NCI-H1694 treated with DMSO at 0.1 percent for 48 hours (cell line): ENCODE data around the gene HMBS.

Experiments used
- DNase-seq: peaks from one replicate; lab custom pipeline; 2025; lab: John Stamatoyannopoulos, UW

The HMBS gene

DNA sequence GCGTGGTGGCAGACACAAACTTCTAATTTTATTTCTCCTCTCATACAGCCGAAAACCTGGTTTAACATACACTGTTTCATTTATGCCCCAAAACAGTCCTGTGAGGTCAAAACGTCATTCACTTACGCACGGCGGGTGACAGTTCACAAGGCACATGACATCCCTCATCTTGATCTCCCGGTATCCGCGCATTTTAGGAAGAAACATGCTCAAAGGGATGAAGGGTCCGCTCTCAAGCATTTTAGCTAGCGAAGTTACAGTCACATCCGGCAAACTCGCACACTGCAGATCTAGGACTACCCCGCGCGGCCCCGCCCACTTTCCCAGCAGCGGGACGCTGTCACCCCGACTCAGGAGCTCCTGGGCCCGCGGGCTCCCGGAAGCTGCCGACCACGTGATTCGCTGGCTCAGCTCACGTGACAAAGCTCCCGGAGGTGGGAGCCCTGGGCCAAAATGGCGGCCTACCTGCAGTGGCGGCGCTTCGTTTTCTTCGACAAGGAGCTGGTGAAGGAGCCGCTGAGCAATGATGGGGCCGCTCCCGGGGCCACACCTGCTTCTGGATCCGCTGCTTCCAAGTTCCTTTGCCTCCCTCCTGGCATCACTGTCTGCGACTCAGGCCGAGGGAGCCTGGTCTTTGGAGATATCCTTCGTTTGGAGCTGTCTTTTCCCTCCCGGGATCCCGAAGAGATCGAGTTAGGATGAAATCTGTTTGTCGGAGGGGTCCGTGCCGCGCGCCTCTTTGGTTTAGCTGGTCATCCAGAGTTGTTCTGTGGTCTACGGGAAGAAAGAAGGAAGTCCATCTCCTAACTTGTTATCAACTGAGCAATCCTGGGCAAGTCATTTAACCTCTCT is 17.1 kb upstream of the HMBS start, which contains the start of gene VPS11:
VPS11 (plus strand) TSS at position 448 of the 852 bp plus-strand sequence; CDS start at position 454, 6 bp downstream.
- peak; percentile 43 for DNase-seq

DNA sequence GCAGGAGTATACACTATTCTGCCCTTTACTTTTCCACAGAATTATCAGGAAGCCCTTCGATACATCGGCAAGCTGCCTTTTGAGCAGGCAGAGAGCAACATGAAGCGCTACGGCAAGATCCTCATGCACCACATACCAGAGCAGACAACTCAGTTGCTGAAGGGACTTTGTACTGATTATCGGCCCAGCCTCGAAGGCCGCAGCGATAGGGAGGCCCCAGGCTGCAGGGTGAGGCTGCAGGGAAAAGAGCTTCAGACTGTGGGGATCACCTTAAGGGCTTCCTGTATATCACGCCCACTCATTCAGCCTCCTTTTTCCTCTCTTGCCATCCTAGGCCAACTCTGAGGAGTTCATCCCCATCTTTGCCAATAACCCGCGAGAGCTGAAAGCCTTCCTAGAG is 6.8 kb upstream of the HMBS start:
- DNase-seq: no peak

DNA sequence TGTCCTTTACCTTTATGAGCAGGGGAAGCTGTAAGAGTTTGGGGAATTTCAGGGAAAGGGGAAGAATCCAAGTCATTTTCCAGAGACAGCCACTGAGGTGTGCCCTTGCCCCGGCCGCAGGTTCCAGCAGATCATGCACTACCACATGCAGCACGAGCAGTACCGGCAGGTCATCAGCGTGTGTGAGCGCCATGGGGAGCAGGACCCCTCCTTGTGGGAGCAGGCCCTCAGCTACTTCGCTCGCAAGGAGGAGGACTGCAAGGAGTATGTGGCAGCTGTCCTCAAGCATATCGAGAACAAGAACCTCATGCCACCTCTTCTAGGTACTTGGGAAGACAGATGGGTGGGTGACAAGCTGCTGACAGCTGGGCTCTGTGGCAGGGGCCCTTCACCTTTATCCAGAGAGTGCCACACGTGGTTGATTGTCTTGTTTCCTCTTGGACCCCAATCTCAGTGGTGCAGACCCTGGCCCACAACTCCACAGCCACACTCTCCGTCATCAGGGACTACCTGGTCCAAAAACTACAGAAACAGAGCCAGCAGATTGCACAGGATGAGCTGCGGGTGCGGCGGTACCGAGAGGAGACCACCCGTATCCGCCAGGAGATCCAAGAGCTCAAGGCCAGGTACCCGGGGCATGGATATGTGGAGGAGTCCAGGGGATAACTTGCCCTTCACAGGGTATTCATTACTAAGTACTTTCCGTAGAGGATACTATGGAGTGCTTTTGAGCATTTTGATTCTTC is 5.8 kb upstream of the HMBS start:
- DNase-seq: no peak

DNA sequence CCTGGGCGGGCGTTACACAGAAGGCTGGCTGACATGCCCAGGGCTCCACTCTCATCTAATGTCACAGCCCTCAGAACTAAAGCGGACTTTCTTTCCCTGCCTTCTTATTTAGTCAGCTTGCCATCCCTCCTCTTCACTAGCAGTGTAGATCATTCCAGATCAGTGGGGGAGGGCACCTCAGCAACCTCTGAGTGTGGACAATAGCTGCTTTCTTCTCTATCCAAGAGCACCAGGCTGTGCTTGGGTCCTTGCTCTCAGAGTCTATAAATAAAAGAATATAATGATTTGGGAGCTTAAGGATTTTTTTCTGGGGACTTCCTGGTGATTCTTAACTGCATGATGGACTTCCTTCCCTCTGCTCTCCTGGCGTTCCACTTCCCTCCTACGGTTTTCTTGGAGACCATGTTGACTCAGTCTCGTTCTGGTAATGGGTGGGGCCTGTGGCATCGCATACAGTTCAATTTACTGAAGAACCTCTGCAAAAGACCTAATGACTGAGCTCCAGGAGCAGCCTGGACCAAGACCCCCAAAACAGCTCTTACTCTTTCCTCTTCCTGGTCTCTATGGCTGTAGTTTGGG is 2.9 kb upstream of the HMBS start:
- DNase-seq: no peak

DNA sequence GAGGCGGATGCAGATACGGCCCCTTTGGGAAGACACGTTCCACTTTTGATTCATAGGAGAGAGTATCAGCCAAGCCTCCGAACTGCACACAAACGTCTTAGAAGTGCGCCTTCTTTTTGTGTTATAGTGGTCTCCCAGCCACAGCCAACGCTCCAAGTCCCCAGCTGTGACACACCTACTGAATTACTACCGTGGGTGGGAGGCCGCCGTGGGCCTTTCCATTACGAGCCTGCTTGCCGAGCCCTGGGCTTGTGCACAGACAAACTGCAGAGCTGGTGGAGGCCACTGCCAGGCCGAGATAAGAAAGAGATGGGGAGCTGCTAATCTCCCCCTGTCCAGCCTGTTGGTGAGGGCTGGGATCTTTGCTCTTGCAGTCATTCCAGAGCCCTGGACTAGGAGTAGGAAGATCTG is 761 bp downstream of the HMBS start:
- no peak for DNase-seq

DNA sequence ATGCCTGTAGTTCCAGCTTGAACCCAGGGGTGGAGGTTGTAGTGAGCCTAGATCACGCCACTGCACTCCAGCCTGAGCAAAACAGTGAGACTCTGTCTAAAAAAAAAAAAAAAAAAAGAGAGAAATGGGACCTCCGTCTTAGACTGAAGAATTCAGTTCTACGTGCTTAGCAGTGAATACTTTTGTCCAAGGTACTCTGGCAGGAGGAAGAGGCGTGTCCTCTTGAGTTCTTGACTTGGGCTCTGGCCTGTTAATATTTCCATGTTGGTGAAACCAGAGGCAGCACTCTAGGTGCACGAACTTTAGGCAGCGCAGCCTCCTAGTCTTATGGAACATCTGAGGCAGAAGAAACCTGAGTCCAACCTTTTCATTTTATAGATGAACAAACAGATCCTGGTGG is 2.4 kb downstream of the HMBS start:
- DNase-seq: no peak

DNA sequence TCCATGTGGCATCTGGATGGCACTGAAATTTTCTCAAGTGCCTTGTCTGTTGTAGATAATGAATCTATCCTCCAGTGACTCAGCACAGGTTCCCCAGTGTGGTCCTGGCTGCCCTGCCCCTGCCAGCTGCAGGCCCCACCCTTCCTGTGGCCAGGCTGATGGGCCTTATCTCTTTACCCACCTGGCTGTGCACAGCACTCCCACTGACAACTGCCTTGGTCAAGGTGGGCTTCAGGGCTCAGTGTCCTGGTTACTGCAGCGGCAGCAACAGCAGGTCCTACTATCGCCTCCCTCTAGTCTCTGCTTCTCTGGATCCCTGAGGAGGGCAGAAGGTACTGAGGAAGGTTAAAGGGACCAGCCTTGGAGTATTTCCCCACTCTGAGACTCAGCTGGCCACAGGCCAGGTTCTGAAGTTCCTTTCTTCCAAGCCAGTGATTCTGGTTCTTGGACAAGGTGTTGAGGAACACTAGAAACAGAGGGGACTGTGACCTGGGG is 3.1 kb downstream of the HMBS start:
- no peak for DNase-seq

DNA sequence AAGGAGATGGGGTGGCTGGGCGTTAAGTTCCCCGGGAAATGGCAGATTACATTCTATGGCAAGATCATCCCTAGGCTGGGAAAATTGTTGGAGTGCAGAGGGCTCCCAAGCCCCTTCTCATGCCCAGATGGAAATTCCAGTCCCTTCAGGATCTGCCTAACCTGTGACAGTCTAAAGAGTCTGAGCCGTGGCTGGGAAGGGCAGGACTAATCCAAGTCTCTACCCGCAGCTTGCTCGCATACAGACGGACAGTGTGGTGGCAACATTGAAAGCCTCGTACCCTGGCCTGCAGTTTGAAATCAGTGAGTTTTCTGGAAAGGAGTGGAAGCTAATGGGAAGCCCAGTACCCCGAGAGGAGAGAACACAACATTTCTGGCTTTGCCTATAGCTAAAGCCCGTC is 3.7 kb downstream of the HMBS start:
- no peak for DNase-seq

DNA sequence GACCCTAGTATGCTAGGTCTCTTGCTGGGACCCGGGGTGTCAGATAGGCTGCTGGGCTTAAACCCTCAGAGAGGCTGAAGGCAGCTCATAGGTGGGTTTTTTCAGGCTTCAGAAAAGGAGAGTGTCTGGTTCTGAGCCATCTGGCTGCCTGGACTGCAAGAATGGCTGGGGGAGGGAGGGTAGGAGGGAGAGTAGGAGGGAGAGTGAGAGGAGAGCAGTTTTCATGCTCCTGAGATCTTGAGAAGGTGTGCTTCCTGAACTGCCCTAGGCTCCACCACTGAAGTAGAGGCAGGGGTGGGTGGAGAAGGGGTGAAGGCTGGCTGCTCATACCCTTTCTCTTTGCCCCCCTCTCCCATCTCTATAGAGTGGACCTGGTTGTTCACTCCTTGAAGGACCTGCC is 4.6 kb downstream of the HMBS start:
- DNase-seq: no peak

DNA sequence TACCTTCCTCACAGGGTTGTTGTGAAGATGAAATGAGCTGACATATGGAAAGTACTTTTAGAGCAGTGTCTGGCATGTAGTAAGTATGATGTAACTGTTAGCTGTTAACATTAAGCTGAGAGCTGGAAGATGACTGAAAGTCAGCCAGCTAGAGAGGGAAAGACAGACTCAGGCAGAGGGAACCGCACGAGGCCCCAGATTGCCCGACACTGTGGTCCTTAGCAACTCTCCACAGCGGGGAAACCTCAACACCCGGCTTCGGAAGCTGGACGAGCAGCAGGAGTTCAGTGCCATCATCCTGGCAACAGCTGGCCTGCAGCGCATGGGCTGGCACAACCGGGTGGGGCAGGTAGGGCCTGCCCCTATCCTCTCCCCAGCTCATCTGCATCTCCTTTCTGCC is 6.5 kb downstream of the HMBS start:
- no peak for DNase-seq

DNA sequence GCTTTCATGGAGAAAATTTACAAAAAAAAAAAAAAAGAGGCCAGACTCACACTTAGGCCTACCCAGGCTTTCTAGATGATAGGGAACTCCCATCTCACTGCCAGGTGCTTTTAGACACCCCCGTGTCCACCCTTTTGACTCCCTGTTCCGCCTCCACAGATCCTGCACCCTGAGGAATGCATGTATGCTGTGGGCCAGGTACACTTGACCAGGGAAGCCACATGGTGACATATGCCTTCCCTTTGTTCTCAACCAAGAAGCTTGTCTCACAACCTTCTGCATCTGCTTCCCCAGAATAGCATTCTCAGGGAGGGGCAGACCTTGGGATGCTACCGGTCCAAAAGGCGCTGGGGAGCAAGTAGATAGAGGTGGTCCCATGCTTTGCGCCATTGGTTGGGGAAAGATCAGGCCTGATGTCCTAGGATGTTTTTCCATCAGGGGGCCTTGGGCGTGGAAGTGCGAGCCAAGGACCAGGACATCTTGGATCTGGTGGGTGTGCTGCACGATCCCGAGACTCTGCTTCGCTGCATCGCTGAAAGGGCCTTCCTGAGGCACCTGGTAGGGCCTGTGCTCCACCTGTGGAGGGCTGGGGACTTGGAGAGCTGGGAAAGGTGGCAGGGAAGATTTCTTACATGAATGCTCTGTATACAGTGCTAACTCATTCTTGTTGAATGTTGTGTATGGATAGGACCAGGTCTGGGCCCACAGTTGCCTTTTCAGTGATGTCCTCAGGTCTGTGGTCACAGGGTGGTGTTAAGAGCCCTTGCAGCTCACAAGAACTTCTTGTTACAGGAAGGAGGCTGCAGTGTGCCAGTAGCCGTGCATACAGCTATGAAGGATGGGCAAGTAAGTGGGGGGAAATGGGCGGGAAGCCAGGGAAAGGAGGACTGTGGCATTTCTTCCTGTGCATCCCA is 7.5 kb downstream of the HMBS start:
- no peak for DNase-seq

DNA sequence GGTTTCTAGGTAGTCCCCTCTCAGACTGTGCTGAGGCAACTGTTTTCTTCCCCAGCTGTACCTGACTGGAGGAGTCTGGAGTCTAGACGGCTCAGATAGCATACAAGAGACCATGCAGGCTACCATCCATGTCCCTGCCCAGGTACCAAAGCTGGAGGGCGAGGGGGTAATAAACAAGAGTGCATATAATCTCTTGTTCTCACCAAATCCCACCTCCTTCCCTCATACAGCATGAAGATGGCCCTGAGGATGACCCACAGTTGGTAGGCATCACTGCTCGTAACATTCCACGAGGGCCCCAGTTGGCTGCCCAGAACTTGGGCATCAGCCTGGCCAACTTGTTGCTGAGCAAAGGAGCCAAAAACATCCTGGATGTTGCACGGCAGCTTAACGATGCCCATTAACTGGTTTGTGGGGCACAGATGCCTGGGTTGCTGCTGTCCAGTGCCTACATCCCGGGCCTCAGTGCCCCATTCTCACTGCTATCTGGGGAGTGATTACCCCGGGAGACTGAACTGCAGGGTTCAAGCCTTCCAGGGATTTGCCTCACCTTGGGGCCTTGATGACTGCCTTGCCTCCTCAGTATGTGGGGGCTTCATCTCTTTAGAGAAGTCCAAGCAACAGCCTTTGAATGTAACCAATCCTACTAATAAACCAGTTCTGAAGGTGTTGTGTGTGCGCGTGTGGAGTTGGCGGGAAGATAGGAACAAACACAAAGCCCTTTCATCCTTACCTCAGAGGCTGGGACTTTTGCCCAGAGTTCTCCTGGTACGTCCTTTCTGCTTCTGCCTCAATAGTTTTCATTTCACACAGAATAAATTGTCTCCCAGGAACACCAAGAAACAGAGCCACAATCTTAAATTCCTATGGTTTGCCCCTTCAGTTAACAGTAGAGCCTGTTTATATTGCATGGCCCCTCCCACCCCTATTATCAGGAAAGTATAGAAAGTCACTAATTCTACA is 8.5 kb downstream of the HMBS start:
- DNase-seq: no peak

DNA sequence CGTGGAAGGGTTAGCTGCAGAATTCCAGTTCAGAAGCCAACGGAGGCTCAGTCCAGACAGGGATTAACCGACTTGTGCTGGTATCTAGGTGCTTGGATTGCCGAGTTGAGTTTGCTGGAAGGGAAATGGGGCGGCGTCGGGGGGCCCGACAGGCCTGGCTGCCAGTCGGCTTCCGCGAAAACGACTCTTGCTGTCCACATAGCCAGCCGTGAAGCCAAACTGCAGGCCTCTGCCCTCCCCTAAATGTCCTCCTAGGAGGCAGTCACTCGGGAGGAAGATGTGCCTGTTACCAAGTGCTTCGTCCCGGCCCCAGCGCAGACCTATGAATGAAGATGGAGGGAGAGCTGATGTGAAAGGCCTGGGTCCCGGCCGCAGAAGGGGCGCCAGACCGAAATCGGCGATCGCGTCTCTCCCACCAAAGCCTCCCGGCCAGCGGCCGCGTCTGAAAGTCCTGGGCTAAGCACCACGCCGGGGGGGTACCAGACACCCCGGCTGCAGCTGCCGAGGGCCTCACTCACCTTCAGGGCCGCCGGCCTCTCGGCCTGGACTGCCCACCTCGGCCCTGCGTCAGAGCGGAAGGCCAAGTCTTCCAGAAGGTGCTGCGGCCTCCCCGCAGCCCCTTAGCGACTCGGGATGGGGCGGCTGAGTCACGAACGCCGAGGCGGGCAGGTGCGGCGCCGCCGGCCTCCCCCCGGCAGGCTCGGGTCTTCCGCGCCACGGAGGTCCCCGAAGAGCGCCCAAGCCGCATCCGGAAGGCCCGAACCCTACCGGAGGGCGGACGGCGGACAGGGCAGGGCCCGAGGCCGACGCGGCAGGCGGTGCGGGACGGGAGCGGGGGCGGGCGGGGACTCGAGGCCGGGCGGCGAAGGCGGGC is 9.5 kb downstream of the HMBS start:
- no peak for DNase-seq

DNA sequence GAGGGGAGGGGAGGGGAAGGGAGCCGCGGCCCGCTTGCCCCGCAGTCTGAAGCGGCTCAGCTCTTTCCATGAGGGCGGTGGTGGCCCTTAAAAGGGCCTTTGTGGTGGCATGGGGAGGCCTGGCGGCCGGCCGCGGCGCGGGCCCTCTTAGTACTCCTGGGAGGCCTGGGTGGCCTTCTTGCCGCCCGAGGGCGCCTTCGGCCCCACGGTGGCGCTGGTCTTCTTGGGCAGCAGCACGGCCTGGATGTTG is 10.1 kb downstream of the HMBS start:
- no peak for DNase-seq

DNA sequence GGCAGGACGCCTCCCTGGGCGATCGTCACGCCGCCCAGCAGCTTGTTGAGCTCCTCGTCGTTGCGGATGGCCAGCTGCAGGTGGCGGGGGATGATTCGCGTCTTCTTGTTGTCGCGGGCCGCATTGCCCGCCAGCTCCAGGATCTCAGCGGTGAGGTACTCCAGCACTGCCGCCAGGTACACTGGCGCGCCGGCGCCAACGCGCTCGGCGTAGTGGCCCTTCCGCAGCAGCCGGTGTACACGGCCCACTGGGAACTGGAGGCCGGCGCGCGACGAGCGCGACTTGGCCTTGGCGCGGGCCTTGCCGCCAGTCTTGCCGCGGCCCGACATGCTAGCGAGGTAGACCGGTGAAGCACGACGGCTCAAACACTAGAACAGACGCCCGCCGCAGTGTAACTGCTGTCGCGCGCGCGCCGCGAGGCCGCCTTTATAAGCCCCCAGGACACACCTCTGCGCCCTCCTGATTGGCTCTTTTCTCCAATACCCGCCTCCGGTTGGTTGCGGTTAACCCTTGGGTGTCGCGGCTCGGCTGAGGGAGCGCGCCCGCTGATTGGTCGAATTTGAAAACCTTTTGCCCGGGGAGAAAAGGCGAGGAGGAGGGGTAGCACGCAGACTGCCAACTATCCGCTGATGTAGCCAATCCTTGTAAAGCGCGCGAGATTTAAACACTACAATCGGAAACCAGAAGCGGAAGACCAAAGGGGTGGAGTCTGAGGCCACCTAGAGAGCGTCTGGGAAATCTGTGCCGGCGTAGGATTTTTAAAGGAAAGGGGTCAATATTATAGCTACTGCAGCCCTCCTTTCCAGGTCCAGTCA is 10.6 kb downstream of the HMBS start:
- DNase-seq: peak; percentile 87

DNA sequence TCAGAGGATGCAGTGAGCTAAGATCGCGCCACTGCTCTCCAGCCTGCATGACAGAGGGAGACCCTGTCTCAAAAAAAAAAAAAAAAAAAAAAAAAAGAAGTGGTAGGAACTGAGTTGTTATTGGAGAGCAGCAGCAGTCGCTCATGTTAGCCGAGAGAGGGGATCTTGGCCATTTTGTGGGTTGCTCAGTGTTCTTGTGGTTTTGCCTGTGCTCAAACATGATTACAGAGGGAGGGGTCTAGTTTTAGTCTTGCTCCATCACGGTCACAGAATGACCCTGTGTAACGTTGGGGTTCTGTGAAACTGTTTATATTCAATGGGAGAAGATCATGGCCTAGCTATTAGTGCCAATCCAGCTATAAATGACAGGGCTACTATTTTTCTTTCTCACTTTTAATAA is 15.0 kb downstream of the HMBS start:
- DNase-seq: no peak

DNA sequence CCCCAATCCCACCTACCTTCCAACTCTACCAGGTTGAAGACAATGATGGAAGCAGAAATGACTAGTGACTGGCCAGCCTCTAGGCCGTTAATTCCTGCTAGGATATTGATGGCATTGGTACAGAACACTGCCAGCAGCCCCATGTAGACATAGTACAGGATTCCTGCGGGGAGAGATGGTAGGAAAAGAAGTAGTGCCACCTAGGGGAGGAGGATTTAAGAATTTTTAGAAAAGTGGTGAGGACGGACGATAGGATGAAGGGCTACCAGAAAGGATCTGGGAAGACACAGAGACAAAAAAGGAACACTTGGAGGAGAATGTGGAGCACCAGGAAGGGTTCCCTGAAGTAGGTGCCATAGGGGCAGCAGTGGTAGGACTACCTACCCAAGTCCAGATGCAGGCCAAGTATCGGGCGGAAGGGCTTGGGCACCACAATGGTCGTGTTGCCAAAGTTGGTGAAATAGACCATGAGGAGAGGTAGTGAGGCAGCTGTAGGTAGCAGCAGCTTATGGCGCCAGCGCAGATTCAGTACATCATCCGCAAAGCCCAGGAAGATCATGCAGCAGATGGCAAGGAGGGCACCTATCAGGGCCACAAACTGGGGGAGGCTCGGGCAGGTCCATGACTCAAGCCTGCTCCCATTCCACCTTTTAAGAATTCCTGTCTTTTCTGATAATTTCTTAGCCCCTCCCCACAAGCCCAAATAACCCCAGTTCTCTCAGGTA is 15.7 kb downstream of the HMBS start:
- DNase-seq: no peak
